GM23338 (cell line): ENCODE measurements around the gene EXOC7.

Experiments
- CTCF ChIP-seq, 2 experiments: fragments of 200-600 bp in 1 of 2; sonication (generic) in 1 of 2; conservative IDR thresholded peaks; 2 replicates each; pipeline versions ENCODE4 v1.5.1 to v1.6.1; 2016 to 2017; ENCODE audit warnings: antibody characterized with exemption in 2 of 2, low read depth in 2 of 2, mild to moderate bottlenecking in 2 of 2, moderate library complexity in 1 of 2
- REST ChIP-seq: IDR thresholded peaks from one replicate; pipeline ENCODE4 v1.6.1; 2018; ENCODE audit warnings: antibody characterized with exemption; ENCODE audit not compliant: unreplicated experiment

GRCh38 chr17:76049836-76050537 lies 53.6 kb downstream of the EXOC7 start:
- TF ChIP-seq CTCF (conservative IDR thresholded peaks at IDR 0.05; ENCODE audit: low read depth in 2 of 2) = no peak
- no peak for TF ChIP-seq REST
